Activated CD4-positive, CD25-positive, alpha-beta regulatory T cell (primary cell): ENCODE measurements around the gene KRT85.
"Not testable (repeated sequence)": the region's sequence is repeated elsewhere in the genome, so short reads cannot be mapped to it uniquely, and the experiment has no call there.

Source experiments
- DNase-seq, 4 experiments: peaks; one replicate each; lab custom pipeline; 2025; lab: John Stamatoyannopoulos, UW

KRT85 gene

DNA sequence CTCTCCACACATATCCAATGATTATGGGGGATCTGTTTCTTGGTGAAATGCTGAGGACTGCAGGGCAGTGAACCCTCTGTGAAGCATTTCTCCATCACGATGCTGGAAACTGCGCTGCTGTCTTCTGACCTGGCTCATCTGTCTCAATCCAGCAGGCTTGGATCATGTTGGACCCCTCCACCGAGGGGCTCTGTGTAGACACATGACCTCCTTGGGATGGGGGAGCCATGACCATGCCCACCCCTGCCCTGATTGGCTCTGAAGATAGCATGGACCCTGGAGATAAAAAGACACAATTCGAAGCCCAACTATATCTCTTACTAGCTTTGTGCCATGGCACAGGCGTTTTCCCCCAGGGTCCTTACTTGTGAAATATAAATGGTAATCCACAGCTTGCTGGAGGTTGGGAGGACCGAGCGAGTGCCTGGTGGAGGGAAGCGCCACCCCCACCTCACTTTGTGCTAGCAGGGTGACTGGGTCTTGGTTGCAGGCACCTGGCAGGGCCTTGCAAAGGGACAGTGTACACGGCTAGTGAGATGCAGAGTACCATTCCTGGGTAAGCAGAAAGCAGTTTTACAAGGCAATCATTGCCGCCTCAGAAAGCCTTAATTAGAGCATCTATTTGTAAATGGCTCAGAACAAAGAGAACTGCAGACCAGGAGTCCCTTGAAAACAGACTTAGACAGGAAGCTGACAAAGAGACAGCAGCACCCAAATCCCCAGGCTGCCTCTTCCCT is 43.7 kb downstream of the KRT85 start:
- no peak for DNase-seq

GRCh38 chr12:52323001-52323400 is 44.3 kb downstream of the KRT85 start:
- no peak for DNase-seq

DNA sequence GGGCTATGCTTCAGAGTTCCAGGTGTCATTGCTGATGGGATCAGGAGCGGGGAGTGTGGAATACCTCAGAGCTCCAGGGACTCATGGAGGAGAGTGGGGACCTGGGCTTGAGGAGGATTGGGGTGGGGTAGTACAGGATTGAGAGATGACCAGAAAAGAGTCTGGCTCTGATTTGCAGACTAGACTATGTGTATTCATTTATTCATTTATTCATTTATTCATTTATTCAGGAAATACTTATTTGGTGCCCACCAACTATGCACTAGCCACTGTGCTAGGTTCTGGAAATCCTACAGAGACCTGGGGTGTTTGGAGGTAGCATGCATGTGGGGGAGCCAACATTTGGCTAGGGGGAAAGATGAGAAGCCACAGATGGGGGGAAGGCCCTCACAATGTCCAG is 45.2 kb downstream of the KRT85 start:
- DNase-seq = no peak

DNA sequence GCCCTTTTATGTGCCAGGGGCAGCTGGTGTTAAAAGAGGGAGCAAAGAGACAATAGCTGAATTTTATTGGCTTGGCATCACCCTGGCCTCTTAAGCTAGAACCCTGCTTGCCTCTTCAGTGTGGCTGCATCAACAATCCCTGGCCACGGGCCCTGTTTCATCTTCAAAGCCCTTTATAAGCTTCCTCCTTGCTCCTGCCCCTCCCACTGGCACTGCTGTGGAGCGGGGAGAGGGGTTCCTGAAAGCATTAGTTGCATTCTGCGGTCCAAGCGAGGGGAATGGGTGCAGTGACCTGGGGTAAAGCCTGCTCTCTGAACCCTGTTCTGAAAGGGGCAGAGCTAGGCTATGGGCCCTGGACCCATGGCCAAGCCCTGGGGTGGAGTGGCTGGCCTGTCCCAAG is 45.9 kb downstream of the KRT85 start:
- DNase-seq = no peak

DNA sequence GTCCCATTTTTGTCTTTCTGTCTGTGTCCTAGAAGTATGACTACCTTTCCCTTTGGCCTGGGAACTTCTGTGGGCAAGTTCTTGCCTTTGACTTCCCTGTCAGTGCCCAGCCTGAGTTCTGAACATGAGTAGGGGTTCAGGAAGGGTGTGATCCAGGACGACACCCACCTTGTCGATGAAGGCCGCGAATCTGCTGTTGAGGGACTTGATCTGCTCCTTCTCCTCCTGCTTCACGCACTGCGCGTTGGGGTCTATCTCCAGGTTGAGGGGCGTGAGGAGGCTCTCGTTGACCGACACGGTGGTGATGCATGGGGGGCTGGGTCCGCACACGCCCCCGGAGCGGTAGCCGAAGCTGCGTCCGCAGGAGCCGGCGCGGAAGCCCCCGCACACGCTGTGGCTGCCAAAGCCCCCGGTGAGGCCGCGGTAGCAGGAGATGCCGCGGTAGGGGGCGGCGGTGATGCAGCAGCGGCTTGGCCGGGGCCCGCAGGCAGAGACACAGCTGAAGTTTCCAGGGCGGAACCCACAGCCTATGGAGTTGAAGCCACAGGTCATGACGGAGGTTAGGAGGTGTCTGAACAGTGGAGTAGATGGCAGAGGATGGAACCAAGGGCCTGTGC is 46.4 kb downstream of the KRT85 start, which contains the start of gene KRT83:
TSS of gene KRT83 (minus strand) at position 615 of the 617 bp plus-strand sequence. CDS start at position 552, 63 bp downstream.
- no peak for DNase-seq

GRCh38 chr12:52319097-52319496 is 48.2 kb downstream of the KRT85 start:
- DNase-seq = no peak

DNA sequence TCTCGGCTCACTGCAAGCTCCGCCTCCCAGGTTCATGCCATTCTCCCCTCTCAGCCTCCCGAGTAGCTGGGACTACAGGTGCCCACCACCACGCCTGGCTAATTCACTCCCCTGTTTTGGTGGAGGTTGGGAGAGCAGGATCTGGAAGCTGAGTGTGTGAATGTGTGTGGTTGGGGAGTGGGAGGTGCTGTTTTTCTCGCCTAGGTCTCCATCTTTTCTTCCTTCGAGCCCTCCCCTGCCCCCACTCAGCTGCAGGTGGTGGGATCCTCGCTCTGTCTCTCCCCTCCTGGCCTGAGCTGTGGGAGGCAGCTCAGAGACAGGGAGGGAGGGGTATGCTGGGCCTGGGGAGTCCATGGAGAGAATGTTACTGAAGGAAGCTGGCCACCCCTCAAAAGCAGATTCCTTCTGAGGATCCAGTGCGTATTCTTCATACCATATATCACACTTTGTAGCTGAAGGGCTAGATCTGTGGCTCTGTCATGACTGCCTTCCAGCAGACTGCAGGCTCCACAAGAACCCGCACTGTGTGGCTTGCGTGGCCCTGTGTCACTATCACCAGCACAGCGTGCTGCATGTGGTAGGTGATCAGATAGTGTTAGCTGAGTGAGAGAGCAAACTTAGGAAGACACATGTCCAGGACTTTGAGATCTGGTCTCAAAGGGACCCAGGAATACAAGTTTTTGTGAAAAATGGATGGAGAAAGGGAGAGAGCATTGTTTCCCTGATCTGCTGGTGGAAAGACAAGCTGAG is 48.9 kb downstream of the KRT85 start:
- DNase-seq = no peak

- DNase-seq = no peak
These were observed 49.7 kb downstream of the KRT85 start for GRCh38 chr12:52317468-52318052.

- no peak for DNase-seq
These were observed 50.6 kb downstream of the KRT85 start for GRCh38 chr12:52316701-52317100.

- no peak for DNase-seq
These were observed 51.0 kb downstream of the KRT85 start for GRCh38 chr12:52316290-52316689.

- DNase-seq = not testable (repeated sequence)
These were observed 51.6 kb downstream of the KRT85 start for GRCh38 chr12:52315721-52316120.

- DNase-seq = no peak
These were observed 52.8 kb downstream of the KRT85 start for GRCh38 chr12:52314511-52314910.

GRCh38 chr12:52313926-52314325 is 53.4 kb downstream of the KRT85 start:
- DNase-seq = no peak

GRCh38 chr12:52313461-52313860 is 53.8 kb downstream of the KRT85 start:
- DNase-seq = no peak

- DNase-seq = no peak
These were observed 55.2 kb downstream of the KRT85 start for GRCh38 chr12:52312086-52312485.

GRCh38 chr12:52311285-52311648 is 56.0 kb downstream of the KRT85 start:
- no peak for DNase-seq

- DNase-seq = no peak
These were observed 56.5 kb downstream of the KRT85 start for GRCh38 chr12:52310622-52311284.
